Stimulated activated CD8-positive, alpha-beta memory T cell treated with anti-CD3 and anti-CD28 coated beads, Interleukin-4, amount 100 ng/mL, for 4 hours (primary cell): ENCODE data around the gene DPEP1.
"Not testable (repeated sequence)": the region's sequence is repeated elsewhere in the genome, so short reads cannot be mapped to it uniquely, and the experiment has no call there.

Source experiments
- DNase-seq, 2 donors: peaks; one replicate each; pipeline ENCODE4 v3.0.0-alpha.2; 2020; ENCODE audit warnings: low read depth in 2 of 2, low spot score in 1 of 2

DPEP1 gene

DNA sequence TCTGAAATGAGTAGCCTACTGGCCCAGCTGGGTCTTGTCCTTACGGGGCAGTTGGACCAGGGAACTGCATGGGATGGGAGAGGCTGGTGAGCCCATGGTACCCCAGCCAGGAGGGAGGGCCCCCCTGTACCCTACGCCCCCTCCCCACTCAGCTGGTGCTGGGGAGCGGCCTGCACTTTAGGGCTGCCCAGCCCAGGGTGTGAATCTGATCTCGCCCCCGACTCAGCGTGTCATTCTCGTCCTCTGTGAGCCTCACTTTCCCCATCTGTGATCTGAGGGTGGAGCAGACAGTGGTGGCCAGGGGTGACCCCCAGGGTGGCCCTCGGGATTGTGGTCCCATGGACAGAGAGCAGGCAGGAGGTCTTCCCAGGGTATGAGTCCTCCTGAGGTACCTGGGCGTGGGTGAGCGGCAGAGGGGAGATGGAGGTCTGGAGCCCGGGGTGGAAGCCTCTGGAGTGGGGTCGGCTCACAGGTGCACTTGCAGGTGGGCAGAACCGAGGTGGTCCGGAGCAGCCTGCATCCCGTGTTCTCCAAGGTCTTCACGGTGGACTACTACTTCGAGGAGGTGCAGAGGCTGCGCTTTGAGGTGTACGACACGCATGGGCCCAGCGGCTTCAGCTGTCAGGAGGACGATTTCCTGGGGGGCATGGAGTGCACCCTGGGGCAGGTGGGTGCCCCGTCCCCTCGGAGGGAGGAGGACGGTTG is 36.2 kb upstream of the DPEP1 start:
- DNase-seq, result no peak

DNA sequence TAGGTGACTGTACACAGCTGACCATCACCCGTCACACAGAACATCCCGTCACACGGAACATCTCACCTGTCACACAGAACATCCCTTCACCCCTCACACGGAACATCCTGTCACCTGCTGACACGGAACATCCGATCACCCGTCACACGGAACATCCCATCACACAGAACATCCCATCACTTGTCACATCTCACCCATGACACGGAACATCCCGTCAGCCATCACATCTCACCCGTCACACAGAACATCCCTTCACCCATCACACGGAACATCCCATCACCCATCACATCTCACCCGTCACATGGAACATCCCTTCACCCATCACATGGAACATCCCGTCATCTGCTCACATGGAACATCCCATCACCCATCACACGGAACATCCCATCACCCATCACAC is 34.1 kb upstream of the DPEP1 start:
- no peak for DNase-seq

DNA sequence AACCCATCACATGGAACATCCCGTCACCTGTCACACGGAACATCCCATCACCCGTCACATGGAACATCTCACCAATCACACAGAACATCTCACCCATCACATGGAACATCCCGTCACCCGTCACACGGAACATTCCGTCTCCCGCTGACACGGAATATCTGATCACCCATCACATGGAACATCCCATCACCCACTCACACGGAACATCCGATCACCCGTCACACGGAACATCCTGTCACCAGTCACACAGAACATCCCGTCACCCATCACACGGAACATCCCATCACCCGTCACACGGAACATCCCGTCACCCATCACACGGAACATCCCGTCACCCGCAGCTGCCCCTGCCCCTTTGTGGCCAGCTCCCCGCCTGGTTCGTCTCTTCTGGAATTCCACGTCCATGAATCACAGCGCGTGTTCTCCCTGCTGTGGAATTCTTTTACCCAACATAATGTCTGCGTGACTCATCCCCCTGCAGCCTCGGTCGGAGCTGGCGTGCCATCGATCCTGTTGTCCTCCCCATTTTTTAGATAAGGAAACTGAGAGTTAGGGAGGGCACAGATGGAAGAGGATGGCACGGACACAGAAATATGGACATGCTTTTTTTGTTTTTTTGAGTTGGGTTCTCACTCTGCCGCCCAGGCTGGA is 32.3 kb upstream of the DPEP1 start:
- no peak for DNase-seq

DNA sequence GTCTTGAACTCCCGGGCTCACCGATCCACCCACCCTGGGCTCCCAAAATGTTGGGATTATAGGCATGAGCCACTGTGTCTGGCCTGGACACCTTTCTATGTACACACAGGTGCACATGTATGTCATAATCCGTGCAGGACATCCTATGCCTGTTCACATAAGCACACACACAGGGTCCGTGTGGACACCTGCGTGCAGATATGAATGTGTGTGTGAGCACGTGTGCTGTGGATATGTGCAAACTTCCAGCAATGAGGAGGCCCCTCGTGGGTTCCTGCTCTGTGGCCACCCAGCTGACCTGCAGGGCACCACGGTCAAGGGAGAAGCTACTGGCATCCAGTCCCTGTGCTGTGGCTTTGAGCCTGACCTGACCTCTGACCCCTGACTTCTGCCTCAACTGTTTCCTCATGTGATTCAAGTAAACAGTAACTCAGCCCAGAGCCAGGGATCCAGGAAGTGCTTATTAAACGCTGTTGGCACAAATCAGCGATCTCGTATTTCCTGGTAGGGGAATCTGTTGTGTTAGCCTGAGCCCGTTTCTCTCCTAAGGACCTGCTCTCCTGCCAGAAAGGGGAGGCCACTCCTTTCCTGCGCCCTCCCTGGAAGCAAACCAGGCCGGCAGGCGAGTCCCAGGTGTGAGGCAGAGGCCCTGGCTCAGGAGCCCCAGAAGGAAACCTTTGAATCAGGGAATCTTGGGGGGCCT is 31.4 kb upstream of the DPEP1 start:
- DNase-seq, result no peak

DNA sequence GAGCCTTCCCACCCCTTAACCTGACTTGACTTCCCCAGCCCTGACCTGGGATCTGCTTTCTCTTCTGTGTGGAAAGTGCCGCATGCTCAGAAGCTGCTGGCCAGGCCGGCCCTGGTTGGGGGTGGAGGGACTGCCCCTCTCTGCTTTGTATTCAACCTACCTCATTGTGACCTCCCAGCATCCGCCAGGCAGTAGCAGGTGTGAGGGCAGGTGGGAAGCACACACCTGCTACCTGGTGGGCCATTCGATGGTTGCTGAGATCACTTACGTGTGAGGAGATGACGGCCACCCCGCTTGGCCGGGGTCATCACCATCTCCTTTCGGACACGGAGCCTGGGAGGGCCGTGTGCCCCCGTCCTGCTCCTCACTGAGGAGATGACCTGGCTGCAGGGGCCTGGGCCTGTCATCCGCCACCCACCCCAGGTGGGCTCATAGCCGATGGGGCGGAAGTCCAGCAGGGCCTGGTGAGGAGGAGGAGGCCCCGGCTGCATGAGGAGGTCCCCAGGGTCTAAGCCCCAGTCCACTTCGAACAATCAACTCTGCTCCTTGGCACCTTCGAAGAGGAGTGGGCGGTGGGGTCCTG is 30.7 kb upstream of the DPEP1 start:
- no peak for DNase-seq

DNA sequence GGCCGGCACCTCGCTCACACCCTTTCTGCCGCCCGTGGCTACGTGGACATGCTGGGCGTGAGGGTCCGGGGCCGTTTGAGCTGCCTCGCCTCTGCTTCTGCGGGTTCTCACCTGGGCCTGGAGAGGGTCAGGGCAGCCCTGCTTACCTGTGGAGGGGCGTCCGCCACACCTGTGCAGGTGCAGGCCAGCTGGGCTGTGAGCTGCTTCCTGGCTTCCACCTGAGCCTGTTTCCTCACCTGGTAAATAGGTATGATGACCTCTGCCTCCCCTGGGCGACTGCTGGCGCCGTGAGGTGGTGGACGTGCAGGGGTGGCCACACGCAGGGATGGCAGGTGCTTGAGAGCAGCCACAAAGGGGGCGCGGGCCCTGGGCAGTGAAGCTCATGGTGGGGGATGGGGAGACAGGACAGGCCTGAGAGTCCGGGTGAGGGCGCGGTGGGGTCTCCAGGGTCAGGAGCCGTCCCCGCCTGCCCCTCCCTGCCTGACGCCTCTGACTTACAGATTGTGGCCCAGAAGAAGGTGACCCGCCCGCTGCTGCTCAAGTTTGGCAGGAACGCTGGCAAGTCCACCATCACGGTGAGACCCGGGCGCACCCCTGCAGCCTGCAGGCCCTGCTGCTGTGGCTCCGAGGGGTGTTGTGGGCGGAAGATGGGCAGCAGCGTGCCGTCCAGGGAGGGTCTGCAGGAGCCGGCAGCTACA is 30.1 kb upstream of the DPEP1 start:
- DNase-seq, result no peak

DNA sequence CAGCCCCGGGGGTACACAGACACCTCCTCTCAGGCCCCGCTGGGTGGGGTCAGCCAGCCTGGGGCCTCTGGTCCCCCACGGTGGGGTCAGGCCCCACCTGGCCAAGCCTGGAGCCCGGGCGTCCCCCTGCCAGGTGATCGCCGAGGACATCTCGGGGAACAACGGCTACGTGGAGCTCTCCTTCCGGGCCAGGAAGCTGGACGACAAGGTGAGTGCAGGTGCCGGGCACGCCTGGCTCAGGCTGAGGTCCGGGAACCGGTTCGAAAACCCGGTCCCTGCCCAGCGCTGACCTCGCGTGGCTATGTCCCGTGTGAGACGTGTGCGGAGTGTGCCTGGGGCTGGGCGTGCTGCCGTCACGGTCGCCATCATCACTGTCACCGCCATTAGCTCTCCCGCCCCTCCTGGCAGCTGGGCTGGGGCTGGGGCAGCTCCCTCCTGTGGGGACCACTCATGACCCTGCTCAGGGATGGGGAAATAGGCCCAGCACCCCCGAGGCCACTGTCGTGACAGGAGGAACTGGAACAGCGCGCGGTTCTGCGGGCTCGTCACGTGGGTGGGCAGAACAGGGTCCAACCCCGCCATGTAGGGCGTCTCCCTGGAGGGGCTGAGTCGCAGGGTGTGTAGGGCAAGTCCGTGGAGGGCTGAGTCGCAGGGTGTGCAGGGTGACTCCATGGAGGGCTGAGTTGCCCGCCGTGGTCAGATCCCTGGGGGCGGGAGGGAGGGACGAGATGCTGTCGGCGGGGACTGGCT is 29.4 kb upstream of the DPEP1 start:
- DNase-seq, result no peak

DNA sequence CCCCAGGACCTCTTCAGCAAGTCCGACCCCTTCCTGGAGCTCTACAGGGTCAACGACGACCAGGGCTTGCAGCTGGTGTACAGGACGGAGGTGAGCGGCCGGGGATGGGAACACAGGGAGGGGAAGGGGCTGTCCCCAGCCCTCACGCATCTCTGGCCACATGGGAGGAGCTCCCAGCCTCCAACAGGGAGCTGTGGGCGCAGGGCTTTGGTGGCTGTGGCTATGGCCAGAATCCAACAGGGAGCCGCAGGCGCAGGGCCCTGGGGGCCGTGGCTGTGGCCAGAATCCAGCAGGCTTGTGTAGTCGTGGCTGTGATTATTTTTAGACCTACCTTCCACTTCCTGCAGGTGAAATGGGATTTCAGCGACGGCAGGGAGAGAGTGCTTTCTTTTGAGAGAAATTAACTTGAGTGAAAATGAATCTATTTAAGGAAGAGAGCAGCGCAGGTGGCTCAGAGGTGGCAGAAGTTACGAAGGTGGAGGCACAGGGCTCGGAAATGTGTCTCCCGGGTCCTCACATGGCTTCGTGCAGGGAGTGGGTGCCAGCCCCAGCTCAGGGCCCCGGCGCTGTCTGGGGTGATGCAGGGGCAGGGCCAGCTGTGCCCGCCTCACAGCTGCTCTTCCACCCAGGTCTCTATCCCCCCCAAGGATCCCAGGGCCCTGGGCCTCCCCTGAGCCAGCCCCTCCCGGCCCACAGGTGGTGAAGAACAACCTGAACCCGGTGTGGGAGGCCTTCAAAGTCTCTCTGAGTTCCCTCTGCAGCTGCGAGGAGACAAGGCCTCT is 28.5 kb upstream of the DPEP1 start:
- DNase-seq, result no peak

DNA sequence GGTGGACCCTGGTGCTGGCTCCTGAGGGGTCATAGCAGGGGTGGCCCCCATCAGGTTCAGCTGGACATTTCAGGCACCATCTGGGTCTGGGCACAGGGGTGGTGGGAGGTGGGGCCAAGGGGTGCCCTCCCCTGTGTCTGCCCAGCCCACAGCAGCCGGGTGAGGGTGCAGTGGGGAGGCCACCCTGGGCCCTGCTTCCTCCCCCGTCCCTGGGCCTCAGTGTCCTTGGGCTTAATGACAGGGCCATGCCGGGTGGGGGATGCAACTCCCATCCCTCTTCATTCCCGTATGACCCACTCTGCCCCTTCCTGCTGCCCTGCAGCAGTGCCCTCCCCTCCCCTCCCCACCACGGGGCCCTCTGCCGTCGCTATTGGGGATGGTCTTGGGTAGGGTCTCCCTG is 27.2 kb upstream of the DPEP1 start:
- DNase-seq, result no peak

DNA sequence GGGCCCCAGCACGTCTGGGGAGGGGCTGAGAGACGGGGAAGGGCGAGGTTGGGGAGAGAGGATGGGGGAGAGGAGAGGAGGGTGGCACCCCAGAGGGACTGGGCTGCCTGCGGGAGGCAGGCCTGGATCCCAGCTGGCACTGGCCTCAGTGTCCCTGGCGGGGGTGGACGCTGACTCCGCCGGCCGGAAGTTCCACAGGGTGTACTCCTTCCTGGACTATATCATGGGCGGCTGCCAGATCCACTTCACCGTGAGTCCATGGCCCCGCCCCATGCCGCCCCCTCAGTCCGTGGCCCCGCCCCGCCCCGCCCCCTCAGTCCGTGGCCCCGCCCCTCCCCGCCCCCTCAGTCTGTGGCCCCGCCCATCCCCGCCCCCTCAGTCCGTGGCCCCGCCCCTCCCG is 26.6 kb upstream of the DPEP1 start:
- no peak for DNase-seq

DNA sequence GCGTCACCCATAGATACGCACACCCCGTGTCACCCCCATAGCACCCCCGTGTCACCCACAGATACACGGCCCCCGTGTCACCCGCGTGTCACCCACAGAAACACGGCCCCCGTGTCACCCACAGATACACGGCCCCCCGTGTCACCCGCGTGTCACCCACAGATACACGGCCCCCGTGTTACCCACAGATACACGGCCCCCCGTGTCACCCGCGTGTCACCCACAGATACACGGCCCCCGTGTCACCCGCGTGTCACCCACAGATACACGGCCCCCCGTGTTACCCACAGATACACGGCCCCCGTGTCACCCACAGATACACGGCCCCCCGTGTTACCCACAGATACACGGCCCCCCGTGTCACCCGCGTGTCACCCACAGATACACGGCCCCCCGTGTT is 25.8 kb upstream of the DPEP1 start:
- not testable (repeated sequence) for DNase-seq

DNA sequence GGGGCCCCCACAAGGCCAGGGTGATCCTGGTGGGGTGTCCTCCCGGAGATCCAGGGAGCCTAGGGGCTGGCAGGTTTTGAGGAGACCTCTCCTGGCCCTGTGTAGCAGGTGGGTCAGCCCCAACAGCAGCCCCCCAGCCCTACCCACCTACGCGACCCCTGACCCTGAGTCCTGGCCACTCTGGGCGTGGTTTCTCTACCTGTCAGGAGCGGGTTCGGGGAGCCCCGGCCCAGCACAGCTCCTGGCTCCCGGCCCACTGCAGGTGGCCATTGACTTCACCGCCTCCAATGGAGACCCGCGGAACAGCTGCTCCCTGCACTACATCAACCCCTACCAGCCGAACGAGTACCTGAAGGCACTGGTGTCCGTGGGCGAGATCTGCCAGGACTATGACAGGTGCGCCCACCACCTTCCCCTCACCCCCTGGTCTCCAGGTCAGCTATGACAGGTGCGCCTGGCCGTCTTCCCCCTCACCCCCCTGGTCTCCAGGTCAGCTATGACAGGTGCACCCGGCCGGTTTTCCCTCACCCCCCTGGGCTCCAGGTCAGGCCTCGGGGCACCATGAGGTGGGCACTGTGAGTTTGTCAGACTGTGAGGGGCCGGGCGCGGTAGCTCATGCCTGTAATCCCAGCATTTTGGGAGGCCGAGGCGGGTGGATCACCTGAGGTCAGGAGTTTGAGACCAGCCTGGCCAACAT is 24.9 kb upstream of the DPEP1 start:
- DNase-seq, result no peak

DNA sequence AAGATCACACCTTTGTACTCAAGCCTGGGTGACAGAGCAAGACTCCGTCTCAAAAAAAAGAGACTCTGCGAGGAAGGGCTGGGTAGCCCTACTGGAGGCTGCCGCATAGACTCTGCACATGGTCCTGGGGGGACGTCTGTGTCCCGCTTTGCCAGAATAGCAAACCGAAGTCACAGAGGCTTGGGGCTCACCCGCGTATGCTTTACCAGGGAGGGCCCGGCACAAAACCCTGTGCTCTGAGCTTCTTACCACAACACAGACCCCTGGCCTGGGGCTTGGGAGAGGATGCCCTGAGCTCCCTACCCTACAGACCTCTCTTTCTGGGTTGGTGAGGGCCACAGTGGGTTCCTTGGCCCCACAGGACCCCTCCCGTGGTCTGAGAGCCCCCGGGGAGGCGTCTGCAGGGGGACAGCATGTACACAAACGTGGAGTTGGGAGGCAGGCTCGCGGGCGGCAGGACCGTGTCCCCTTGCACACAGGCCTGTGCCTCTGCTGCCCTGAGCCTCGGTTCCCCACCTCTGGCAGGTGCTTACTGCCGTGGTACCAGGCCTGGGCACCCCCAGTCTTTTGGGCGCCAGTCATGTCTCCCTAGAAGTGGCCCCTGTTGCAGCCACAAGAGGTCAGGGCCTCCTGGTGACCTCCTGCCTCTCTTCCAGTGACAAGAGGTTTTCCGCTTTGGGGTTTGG is 24.1 kb upstream of the DPEP1 start:
- no peak for DNase-seq

DNA sequence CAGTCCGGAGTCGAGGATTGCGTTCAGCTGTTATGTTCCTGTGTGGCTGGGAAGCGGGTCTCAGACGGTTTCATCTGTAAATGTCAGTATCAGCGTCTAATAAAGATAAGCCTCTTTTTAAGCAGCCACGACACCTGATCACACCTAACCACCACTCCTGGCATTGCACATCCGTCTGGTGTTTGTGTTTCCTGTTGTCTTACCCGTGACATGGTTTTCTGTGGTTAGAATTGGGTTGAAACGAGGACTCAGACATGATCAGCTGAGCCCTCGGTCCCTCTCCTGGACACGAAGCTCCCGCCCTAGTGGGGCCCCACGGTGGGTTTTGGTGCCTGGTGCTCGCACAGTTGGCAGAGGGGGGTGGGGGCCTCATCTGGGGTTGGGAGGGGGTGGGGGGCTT is 19.6 kb upstream of the DPEP1 start:
- DNase-seq, result no peak

DNA sequence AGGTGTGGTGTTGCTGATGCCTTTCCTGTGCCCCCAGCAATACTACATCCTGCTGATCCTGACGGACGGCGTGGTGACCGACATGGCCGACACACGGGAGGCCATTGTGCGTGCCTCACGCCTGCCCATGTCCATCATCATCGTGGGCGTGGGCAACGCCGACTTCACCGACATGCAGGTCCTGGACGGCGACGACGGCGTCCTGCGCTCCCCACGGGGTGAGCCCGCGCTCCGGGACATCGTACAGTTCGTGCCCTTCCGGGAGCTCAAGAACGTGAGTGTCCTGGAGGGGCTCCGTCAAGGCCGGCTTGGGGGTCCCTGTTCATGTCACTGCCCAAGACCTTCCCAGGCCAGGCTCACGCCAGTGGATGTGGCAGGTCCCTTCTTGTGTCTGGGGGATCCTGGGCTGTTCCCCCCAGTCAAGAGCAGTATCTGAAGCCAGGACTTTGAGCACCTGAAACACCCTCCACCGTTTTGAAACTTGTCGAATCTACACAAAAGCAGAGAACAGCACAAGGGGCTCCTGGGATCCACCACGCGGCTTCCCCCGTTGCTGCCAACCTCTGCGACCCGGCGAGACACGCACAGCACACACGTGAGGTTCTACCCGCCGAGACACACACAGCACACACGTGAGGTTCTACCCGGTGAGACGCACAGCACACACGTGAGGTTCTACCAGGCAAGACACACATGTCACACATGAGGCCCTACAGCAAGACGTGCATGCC is 17.9 kb upstream of the DPEP1 start:
- no peak for DNase-seq

DNA sequence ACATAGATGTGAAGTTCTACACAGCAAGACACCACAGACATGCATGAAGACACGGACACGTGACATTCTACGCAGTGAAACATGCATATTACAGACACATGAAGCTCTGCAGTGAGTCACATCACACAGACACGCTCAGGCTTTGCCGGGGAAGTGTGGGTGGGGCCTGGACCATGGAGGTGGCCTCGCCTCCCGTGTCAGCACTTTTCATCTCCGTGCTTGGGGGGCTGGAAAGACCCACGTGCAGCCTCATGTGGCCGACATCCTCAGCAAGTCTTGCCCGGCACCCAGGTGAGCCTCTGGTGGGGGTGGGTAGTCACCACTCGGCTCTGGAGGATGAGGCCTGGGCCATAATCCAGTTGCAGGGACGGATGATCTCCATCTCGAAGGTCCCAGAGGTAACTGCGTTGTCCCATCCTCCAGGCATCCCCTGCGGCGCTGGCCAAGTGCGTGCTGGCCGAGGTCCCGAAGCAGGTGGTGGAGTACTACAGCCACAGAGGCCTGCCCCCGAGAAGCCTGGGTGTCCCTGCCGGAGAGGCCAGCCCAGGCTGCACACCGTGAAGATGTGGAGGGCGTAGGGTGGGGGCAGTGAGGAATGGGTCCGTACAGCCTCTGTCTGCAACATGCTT is 17.3 kb upstream of the DPEP1 start:
- DNase-seq, result no peak

DNA sequence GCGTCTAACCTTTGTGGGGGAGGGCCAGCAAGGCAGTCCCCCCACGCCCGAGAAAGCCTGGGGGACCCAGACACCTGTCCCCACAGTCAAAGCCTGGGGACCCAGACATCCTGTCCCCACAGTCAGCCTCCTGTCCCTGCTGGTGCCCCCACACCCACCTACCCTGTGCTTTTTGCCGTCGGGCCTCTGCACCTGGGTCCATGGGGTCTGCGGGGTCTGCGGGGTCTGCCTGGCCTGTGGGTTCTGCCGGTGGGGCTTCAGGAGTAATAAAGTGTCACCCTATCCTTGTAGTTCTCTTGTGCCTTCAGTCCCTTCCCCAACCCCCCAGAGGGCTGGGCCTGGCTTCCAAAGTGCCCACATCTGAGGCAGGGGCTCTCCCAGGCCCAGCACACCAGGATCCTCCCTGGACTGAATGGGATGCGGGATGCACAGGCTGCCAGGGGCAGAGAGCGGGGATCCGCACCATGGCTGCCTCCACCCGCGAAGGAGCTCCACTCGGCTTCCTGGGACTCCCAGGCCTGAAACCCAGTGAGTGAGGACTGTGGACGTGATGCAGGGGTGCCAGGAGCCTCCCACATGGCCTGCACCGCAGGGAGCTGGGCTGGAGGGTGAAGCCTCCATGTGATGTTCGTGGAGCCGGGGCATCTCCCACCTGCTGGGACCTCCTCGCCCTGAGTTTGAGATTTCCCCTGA is 16.3 kb upstream of the DPEP1 start:
- no peak for DNase-seq
